GM18861 (cell line): ENCODE results near the gene THBS2.
"Not testable (repeated sequence)": the region's sequence is repeated elsewhere in the genome, so short reads cannot be mapped to it uniquely, and the experiment has no call there.

ENCODE experiments used
- ATAC-seq: cut with Tn5 transposase; IDR thresholded peaks from one replicate; pipeline ENCODE4 v1.9.1; 2021; ENCODE audit not compliant: unreplicated experiment

THBS2 gene

DNA sequence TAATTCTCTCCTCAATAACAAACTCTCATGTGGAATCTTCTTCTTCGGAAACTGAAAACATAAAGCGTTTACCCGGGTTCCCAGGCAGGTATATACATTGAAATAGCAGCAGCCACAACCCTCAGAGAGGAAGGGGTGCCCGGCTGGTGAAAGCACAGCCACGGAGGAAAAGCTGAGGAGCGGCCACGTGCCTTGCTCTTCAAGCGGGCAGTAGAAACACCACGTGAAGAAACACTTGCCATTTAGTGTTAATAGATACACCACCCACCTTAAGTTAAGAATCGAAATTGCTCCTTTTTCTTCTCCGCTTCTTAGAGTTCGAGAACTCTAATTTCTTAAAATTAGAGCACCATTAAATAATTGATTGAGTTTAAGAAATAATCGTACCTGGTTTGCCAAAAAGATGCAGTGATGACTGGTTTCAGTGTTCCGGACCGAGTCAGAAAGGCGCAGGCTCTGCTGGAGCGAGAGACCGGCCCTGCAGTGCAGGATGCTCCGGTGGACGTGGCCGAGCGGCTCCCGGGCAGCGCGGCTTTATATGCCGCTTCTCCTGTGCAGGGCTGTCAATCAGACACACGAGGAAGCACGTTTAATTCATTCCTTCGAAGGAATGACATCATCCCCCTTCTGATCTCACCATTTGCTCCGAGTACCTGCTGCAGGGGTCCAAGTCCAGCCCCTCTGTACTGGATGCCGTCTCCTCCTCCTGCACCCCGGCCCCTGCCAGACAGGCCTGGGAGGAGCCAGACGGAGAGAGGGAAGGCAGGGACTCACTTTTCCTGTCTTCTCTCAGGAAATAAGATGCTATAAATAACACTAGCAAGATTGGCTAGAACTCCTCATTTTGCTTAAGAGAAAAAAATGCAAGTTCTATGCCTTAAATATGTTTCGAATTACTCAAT lies at the start of gene THBS2:
Gene THBS2, minus strand, starts transcription at position 510 of the 902 bp plus-strand sequence. CDS start 3,062 bp downstream, outside the sequence.
- no peak for ATAC-seq

DNA sequence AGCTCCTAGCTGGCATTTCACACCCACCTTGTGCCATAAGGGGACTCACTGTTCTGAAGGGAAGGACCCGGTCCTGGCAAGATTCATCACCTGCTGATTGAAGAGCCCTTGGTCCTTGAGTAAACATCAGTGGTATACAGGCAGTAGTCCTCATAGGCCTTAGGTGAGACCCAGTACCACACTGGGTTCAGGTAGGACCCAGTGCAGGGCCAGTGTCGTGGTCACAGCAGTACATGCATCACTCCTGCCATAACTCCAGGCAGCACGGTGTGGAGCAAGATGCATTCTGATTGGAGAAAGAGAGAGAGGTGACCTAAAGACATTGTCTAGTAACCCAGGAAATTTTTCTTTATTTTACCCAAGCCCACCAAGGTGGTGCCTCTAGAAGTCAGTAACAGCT lies 49.1 kb upstream of the THBS2 start:
- no peak for ATAC-seq

DNA sequence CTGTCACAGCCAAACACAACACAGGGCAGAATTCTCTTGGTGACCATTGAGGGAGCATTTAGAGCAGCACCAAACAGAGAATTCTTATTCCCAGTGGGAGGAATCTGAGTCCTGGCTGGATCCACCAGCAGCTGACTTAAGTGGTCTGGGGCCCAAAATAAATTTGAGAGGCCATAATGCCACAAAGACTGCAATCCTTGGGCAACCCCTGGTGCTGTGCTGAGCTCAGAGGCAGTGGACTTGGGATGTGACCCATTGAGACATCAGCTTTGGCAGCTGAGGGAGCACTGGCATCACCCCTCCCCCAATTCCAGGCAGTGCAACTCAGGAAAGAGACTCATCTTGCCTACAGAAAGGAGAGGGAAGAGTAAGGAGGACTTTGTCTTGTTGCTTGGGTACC lies 48.6 kb upstream of the THBS2 start:
- no peak for ATAC-seq

DNA sequence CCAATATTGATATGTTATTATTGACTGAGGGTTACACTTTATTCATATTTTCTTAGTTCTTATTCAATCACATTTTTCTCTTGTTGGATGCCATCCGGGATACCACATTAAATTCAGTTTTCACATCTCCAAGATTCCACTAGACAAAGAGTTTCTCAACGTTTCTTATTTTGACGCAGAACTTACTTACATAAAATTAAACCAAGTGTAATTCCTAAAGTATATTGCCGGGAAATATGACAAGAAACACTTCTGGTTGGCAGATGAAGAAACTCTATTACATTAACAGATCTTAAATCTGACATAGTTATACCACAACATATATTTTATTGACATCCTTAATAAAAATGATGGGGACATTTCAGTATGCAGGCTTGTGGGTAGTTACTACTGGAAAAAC lies 47.3 kb upstream of the THBS2 start:
- no peak for ATAC-seq

DNA sequence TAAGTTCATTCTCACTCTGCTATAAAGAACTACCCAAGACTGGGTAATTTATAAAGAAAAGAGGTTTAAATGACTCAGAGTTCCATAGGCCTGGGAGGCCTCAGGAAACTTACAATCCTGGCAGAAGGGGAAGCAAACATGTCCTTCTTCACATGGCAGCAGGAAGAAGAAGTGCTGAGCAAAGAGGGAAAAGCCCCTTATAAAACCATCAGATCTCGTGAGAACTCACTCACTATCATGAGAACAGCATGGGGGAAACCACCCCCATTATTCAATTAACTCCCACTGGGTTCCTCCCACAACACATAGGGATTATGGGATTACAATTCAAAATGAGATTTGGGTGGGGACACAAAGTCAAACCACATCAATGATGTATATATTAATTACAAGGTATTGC lies 45.0 kb upstream of the THBS2 start:
- not testable (repeated sequence) for ATAC-seq

DNA sequence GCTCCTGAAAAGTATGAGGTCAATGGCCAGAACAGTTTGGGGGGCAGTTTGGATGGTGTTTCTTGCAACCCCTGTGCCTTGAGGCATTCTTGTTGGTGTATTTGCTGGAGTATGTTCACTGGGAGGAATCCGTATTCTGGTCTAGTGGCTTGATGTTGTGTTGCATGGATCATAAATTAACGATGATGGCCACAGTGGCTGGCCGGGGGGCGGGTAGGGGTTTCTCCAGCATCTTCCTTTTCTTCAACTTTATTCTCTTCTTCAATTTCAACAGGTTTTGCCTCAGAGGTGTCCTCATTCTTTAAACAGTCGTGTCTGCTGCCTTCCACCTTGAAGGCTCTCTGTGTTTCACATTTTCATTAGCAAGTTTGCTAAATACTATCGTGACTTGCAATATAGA lies 43.0 kb upstream of the THBS2 start:
- no peak for ATAC-seq

DNA sequence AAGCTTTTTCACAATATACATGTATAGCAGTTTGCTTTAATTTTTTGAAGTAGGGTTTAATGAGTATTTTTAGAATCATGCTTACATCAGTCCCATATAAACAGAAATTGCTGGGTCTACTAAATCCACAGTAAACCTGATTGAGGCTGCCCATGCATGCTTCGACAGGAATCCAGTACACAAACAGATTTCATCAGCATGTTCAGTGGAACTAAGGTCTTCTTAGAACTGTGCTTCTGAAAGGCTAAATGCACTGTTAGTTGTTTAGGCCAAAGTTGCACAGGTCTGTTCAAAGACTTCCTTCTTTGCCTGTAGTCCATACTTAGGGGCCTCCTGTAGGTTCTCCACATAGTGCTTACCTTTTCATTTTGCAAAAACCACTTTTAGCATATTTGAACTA lies 42.5 kb upstream of the THBS2 start:
- ATAC-seq: no peak

DNA sequence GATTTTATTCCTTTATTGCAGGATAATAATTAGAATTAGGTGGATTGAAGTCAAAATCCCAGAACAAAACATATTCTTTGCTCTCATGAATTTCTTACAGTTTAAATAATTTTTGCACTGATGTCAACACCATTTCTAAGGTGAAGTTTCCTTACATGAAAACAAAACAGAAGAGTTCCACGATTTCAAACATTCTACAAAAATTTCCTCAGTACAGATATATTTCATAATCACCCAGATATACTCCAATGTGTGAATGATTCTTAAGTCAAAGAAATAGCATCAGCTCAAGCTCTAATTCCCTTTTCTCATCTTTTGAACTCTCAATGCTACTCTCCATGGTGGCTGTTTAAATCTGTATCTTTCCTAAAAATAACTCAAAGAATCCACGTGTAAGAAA lies 39.5 kb upstream of the THBS2 start:
- no peak for ATAC-seq

DNA sequence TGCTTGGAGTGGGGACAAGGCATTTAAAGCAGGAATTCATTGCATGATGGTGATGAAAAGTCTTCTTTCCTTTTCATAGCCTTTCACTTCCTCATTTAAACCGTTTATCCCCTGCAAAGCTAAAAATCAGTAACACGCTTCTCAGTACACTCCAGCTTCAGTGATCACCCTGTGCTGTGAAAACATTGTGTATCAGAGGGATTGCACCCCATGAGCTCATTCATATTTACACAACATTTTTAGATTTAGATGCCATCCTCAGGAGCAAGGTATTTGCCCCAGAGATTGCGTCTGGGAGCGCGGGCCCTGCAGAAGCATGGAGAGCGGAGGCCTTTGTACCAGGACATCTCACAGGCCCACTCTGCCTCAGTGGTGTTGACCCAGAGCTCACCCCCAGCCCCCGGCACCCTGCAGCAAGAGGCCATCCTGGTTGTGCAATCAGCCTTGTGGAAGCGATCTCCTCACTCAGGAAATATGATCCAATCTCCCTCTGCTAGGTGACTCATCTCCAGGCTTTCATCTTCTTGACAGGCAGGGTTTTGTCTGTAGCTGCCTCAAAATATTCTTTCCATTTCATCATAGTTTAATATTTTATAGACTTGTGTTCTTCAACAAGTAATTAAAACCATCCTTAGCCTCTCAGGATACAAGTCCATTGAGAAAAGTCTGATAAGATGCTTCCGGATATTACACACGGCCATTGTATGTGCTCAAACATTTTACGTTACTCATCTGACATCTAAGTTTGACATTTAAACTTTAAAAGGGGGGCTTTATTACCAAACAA lies 38.9 kb upstream of the THBS2 start:
- no peak for ATAC-seq

DNA sequence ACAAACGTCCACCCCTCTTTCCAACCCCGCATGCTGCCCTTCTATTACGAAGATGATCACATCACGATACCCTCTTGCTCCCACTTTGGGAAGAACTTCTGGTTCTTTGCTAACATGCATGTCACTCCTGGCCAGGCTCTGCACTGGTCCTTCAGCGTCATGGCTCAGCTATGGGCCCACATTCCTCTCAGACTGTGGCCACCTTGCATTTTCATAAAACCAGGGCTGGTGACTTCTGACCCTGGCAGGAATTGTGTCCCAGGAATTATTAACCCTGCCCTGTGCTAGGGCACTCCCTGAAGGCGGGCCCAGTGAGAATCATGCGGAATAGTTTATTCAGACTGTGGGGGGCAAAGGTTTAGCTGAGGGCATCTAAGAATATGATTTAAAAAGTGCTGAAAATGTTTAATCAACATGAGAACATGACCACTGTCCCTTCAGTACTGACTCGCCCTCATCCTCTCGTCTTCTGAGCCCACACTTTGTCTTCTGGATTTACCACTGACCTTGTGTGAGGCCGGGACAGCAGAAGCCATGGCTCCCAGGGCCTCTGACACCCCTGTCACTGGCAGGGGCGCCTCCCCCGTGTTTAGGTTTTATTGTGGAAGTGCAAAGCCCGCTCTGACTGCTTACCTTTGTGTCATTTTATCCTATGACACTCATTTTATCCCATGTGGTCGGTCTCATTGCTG lies 38.1 kb upstream of the THBS2 start:
- ATAC-seq: no peak

DNA sequence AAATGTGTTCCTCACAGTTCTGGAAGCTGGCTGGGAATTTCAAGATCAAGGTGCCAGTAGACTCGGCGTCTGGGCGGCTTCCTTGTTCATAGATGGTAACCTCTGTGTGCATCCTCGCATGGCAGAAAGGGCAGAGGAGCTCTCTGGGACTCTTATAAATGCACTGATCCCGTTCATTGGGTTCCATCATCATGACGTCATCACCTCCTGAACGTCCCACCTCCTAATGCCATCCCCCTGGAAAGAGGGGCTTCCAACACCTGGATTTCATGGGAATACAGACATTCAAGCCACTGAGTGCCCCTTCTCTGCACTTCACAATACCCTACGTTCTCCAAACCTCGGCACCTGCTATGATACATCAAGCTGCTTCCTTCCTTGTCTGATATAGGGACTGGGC lies 37.5 kb upstream of the THBS2 start:
- no peak for ATAC-seq

DNA sequence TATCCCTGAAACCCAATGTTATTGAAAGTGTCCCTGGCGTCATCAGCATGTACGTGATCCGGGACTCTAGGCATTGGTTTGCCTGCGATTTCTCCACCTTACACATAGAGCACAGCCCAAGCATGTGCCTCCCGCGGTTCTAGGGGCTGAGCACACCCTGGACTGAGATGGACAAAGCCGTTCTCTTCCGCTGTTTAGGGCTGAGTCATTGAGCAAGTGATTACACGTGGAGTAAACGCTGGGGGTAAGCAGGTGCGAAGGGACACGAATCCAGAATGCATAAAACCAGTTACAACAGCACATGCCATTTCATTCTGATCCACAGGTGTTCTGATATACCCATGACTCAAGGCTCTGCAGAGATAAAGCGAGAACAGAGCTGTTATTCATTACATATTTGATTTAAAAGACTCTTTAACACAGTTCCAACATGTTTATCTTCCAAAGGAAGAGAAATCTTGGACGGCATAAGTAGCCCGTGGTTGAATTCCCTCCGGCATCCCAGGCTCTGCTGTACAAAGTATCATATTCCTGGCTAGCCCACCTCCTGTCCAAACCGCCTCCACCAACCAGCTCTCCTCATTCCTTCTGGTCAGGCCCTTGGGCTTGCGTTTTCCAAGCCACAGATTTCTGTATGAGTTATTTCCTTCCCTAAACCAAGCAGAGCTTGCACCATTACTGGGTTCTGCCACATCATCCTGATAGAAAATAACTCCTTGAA lies 36.1 kb upstream of the THBS2 start:
- ATAC-seq: no peak

DNA sequence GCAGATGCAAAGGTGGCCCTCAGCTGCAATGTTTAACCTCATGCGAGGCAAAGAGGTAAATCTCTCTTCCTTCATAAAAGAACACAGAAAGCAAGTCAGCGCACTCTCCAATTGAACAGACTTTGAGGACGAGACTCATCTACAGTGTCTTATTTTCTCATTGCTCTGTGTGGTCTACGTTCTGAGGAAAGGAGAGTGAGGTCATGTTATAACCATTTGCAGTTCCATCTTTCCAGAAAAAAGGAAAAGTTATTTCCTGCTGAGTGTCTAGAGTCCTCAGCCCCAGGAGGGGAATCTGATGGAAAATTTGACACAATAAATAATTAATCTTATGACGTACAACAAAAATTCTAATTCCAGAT lies 35.6 kb upstream of the THBS2 start:
- no peak for ATAC-seq

DNA sequence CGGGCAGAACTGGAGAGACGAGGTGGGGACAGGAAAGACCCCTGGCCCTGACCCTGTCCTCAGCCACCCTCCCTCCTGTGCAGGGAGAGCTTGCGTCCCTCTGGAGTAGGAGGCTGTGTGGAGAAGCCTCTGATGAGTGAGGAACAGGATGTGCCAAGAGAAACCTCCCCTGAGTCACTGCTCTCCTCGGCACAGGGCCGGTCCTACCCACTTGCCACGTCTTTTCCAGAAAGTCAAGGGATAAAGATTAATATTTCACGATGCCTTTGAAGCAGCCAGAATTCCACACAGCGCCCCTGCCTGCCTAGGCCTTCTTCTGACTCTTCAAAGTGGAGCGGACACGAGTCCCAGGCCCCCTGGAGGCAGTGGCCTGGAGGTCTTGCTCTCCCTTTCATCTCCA lies 34.9 kb upstream of the THBS2 start:
- no peak for ATAC-seq

DNA sequence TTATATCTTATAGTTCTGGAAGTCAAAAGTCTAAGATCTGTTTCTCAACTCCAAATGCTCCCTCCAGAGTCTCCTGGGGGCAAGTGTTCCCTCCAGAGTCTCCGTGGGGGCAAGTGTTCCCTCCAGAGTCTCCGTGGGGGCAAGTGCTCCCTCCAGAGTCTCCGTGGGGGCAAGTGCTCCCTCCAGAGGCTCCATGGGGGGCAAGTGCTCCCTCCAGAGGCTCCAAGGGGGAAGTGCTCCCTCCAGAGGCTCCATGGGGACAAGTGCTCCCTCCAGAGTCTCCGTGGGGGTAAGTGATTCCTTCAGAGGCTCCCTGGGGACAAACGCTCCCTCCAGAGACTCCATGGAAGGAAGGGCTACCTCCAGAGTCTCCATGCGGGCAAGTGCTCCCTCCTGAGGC lies 34.0 kb upstream of the THBS2 start:
- no peak for ATAC-seq

DNA sequence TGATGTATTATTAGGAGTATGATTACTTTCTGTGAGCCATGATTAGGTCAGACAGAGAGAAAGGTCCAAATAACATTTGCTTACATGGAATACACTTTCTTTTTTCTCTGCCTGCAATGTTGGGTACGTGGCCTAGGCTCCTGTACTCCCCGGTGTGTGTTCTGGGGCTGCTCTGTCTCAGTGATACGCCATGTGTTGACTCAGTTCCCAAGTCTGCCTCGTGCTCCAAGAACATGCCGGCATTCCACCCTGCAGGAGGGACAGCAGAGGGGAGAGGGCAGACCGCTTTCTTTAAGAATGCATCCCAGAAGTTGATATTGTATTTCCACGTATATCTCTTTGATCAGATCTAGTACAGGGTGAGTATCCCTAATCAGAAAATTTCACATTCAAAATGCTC lies 33.3 kb upstream of the THBS2 start:
- ATAC-seq: no peak

DNA sequence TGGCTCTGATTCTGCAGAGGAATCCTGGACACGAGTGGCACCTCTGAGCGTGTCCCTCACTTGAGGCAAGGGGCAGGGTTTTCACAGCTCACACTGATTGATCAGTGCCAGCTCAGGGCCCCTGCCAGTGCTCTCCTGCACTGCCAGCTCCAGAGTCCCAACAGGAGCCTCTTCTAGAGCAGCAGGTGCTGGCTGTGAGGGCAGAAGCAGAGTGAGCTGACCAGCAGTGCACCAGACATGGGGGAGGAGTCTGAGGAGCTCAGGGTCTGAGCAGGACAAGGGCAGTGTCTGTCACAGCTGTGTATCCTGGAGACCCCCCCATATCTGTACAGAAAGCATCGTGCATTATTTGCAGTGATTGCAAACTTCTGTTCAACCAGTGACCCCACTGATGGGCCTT lies 31.5 kb upstream of the THBS2 start:
- no peak for ATAC-seq

DNA sequence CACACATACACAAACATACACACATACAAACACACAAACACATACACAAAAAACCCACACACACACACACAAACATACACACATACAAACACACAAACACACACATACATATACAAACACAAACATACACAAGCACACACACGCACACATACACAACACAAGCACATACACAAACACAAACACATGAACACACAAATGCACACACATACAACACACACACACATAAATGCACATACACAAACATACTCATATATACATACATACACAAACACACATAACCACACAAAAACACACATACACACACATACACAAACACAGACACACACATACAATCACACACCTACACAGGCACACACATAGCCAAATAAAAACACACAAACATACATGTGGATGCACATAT lies 30.3 kb upstream of the THBS2 start:
- no peak for ATAC-seq

DNA sequence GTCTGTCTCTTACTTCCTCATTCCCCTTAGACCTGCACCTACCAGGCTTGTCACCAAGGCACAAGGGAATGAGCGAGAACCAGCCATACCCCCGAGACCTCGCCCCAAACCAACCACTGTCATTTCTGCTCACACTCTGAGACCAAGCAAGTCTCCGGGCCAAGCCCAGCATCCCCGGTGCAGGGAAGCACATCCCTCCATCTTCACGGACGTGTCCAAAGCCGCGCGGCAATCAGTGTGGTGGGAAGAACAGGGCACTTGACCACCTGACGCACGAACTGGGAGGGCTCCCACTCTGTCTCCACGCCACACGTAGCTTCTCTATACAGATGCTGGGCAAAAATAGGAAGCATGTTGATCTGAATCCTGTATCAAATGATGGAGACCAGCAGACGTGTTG lies 28.4 kb upstream of the THBS2 start:
- ATAC-seq: no peak

DNA sequence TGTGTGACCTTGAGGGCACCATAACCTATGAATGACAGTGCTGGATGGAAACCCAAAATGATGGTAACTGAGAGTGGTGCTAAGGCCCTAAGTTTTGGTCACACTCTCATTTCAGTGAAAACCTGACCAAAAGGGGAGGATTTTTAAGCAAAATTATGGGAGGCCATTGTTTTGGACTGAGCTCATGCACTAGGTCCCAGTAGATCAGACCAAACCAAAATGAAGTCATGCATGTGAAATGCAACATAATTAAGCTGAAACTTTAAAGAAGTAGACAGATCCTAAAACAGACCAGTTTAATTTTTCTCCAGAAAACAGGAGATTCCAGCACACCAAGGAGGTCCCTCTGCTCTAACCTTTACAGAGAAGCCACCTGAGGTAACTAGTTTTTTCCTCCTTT lies 24.0 kb upstream of the THBS2 start:
- ATAC-seq: no peak

DNA sequence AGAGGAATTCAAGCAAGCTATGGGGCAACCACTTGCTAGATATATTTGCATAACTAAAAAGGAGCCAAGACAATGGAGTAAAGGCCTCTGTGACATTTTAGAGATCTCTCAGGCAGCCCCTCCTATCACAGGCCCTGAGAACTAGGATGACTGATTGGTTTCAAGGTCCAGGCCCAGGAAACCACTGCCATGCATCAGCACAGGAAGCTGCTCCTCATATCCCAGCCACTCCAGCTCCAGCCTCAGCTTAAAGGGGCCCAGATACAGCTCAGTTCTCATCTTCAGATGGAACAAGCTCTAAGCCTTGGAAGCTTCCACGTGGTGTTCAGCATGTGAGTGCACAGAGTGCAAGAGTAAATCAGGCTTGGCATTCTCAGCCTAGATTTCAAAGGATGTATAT lies 21.1 kb upstream of the THBS2 start:
- no peak for ATAC-seq
